ENCODE results near the gene MBNL2. TPM values are rescaled to one million over a fixed set of nuclear protein-coding genes. Genes with fewer than 3 reads are reported as not detected.

Gene MBNL2
- total and polyA plus RNA-seq, 11 donors = 18.5 to 100 (median 81.4) TPM

GRCh38 chr13:97182111-97182890, 39.8 kb upstream of the MBNL2 start:
- Histone ChIP-seq H3K4me3 (no peak overlapping the region), H3K27me3 (no peaks in the 10 kb centered on the region), H3K9me3 (no peaks in the 10 kb centered on the region), H3K4me1 (no peaks in the 10 kb centered on the region), H3K27ac (no peak overlapping the region), H3K36me3 (no peaks in the 10 kb centered on the region)
- ATAC-seq (no peak), DNase-seq (no peak)
- TF ChIP-seq POLR2A (IDR thresholded peaks at IDR 0.05) = no peak
- no peak for TF ChIP-seq CTCF (IDR thresholded peaks at IDR 0.05)
- 84 to 88% (median 85%) methylated on average over 6 of the region's 6 CpGs for WGBS, 4 donors
- intact Hi-C loops (cut with DNase I) = no loop called here

GRCh38 chr13:97185291-97185690, 36.8 kb upstream of the MBNL2 start:
- no peaks in the 10 kb centered on the region for H3K4me1 ChIP-seq
- H3K27me3 ChIP-seq = no peaks in the 10 kb centered on the region
- H3K9me3 ChIP-seq = no peaks in the 10 kb centered on the region
- ATAC-seq (no peak), DNase-seq (no peak)
- intact Hi-C loops (cut with DNase I) = no loop called here
- no peak overlapping the region for H3K27ac ChIP-seq
- no peak overlapping the region for H3K4me3 ChIP-seq
- TF ChIP-seq CTCF (IDR thresholded peaks at IDR 0.05) (no peak), POLR2A (IDR thresholded peaks at IDR 0.05) (no peak)
- no peaks in the 10 kb centered on the region for H3K36me3 ChIP-seq
- 84 to 91% (median 90%) methylated on average over 3 of the region's 3 CpGs for WGBS, 4 donors

GRCh38 chr13:97185751-97186150, 36.4 kb upstream of the MBNL2 start:
- DNase-seq (no peak), ATAC-seq (no peak)
- H3K27me3 ChIP-seq = no peaks in the 10 kb centered on the region
- no peaks in the 10 kb centered on the region for H3K36me3 ChIP-seq
- no peak for TF ChIP-seq POLR2A (IDR thresholded peaks at IDR 0.05)
- no peak for TF ChIP-seq CTCF (IDR thresholded peaks at IDR 0.05)
- no peak overlapping the region for H3K27ac ChIP-seq
- no peaks in the 10 kb centered on the region for H3K9me3 ChIP-seq
- no peaks in the 10 kb centered on the region for H3K4me1 ChIP-seq
- intact Hi-C loops (cut with DNase I) = no loop called here
- H3K4me3 ChIP-seq = no peak overlapping the region
- WGBS, 4 donors = 94 to 99% (median 97%) methylated on average over 3 of the region's 3 CpGs

- 74 to 82% (median 80%) methylated on average over 8 of the region's 8 CpGs for WGBS, 4 donors
- H3K9me3 ChIP-seq = no peaks in the 10 kb centered on the region
- no peak for TF ChIP-seq CTCF (IDR thresholded peaks at IDR 0.05)
- no peak for TF ChIP-seq POLR2A (IDR thresholded peaks at IDR 0.05)
- intact Hi-C loops (cut with DNase I) = no loop called here
- H3K27ac ChIP-seq = no peak overlapping the region
- H3K36me3 ChIP-seq = no peaks in the 10 kb centered on the region
- DNase-seq (no peak), ATAC-seq (no peak)
- no peaks in the 10 kb centered on the region for H3K27me3 ChIP-seq
- H3K4me3 ChIP-seq = no peak overlapping the region
- no peaks in the 10 kb centered on the region for H3K4me1 ChIP-seq
Observed at GRCh38 chr13:97188207-97188606, 33.9 kb upstream of the MBNL2 start.
